ENCODE results near the gene GATB.

The GATB gene

GRCh38 chr4:151798678-151799416 lies 38.0 kb upstream of the GATB start:
- no peaks in the 10 kb centered on the region for H3K36me3 ChIP-seq (ENCODE audit: control insufficient read depth in 4 of 4, insufficient read depth in 4 of 4, low read length in 3 of 4)
- WGBS (ENCODE audit: insufficient coverage): 69% methylated on average over 3 of the region's 6 CpGs
- peaks cover 0 to 6% (median 2%) of the 10 kb centered on the region in 5 experiments for H3K27me3 ChIP-seq (replicated peaks in 2 of 5; ENCODE audit: control insufficient read depth in 4 of 5, insufficient read depth in 5 of 5, low read length in 4 of 5)
- no peak overlapping the region for H3K27ac ChIP-seq (ENCODE audit: insufficient read depth in 1 of 2, low read depth in 1 of 2, low read length in 2 of 2, poor library complexity in 1 of 2, severe bottlenecking in 2 of 2)
- DNase-seq: no peak
- POLR2A ChIA-PET: no interaction called here
- no peak overlapping the region for H3K4me3 ChIP-seq (ENCODE audit: control insufficient read depth in 1 of 7, extremely low read depth in 1 of 7, insufficient read depth in 4 of 7, low read depth in 2 of 7, low read length in 6 of 7)
- H3K4me1 ChIP-seq (ENCODE audit: control extremely low read depth in 1 of 4, control insufficient read depth in 4 of 4, insufficient read depth in 4 of 4, low read length in 3 of 4): no peaks in the 10 kb centered on the region
- H3K9me3 ChIP-seq (ENCODE audit: control extremely low read depth in 1 of 5, control insufficient read depth in 4 of 5, insufficient read depth in 2 of 5, low read depth in 1 of 5, low read length in 4 of 5): no peaks in the 10 kb centered on the region
- CTCF ChIA-PET: no interaction called here

GRCh38 chr4:151797853-151798252 lies 37.0 kb upstream of the GATB start:
- H3K36me3 ChIP-seq (ENCODE audit: control insufficient read depth in 4 of 4, insufficient read depth in 4 of 4, low read length in 3 of 4): no peaks in the 10 kb centered on the region
- no peak overlapping the region for H3K4me3 ChIP-seq (ENCODE audit: control insufficient read depth in 1 of 7, extremely low read depth in 1 of 7, insufficient read depth in 4 of 7, low read depth in 2 of 7, low read length in 6 of 7)
- ChIA-PET POLR2A (no interaction called here), CTCF (no interaction called here)
- H3K27me3 ChIP-seq (replicated peaks in 2 of 5; ENCODE audit: control insufficient read depth in 4 of 5, insufficient read depth in 5 of 5, low read length in 4 of 5): peaks cover 0 to 6% (median 3%) of the 10 kb centered on the region in 5 experiments
- H3K4me1 ChIP-seq (ENCODE audit: control extremely low read depth in 1 of 4, control insufficient read depth in 4 of 4, insufficient read depth in 4 of 4, low read length in 3 of 4): no peaks in the 10 kb centered on the region
- no peaks in the 10 kb centered on the region for H3K9me3 ChIP-seq (ENCODE audit: control extremely low read depth in 1 of 5, control insufficient read depth in 4 of 5, insufficient read depth in 2 of 5, low read depth in 1 of 5, low read length in 4 of 5)
- no peak overlapping the region for H3K27ac ChIP-seq (ENCODE audit: insufficient read depth in 1 of 2, low read depth in 1 of 2, low read length in 2 of 2, poor library complexity in 1 of 2, severe bottlenecking in 2 of 2)
- DNase-seq: no peak

GRCh38 chr4:151797131-151797530 lies 36.3 kb upstream of the GATB start:
- CTCF ChIA-PET: no interaction called here
- H3K9me3 ChIP-seq (ENCODE audit: control extremely low read depth in 1 of 5, control insufficient read depth in 4 of 5, insufficient read depth in 2 of 5, low read depth in 1 of 5, low read length in 4 of 5): no peaks in the 10 kb centered on the region
- H3K36me3 ChIP-seq (ENCODE audit: control insufficient read depth in 4 of 4, insufficient read depth in 4 of 4, low read length in 3 of 4): no peaks in the 10 kb centered on the region
- peaks cover 0 to 10% (median 3%) of the 10 kb centered on the region in 5 experiments for H3K27me3 ChIP-seq (replicated peaks in 2 of 5; ENCODE audit: control insufficient read depth in 4 of 5, insufficient read depth in 5 of 5, low read length in 4 of 5)
- no peak for DNase-seq
- H3K4me3 ChIP-seq (ENCODE audit: control insufficient read depth in 1 of 7, extremely low read depth in 1 of 7, insufficient read depth in 4 of 7, low read depth in 2 of 7, low read length in 6 of 7): no peak overlapping the region
- POLR2A ChIA-PET: no interaction called here
- no peak overlapping the region for H3K27ac ChIP-seq (ENCODE audit: insufficient read depth in 1 of 2, low read depth in 1 of 2, low read length in 2 of 2, poor library complexity in 1 of 2, severe bottlenecking in 2 of 2)
- H3K4me1 ChIP-seq (ENCODE audit: control extremely low read depth in 1 of 4, control insufficient read depth in 4 of 4, insufficient read depth in 4 of 4, low read length in 3 of 4): no peaks in the 10 kb centered on the region
- WGBS (ENCODE audit: insufficient coverage): 91% methylated on average over 3 of the region's 3 CpGs

- Histone ChIP-seq H3K36me3 (ENCODE audit: control insufficient read depth in 4 of 4, insufficient read depth in 4 of 4, low read length in 3 of 4) (no peaks in the 10 kb centered on the region), H3K4me3 (ENCODE audit: control insufficient read depth in 1 of 7, extremely low read depth in 1 of 7, insufficient read depth in 4 of 7, low read depth in 2 of 7, low read length in 6 of 7) (no peak overlapping the region), H3K4me1 (ENCODE audit: control extremely low read depth in 1 of 4, control insufficient read depth in 4 of 4, insufficient read depth in 4 of 4, low read length in 3 of 4) (no peaks in the 10 kb centered on the region), H3K27ac (ENCODE audit: insufficient read depth in 1 of 2, low read depth in 1 of 2, low read length in 2 of 2, poor library complexity in 1 of 2, severe bottlenecking in 2 of 2) (no peak overlapping the region), H3K27me3 (replicated peaks in 2 of 5; ENCODE audit: control insufficient read depth in 4 of 5, insufficient read depth in 5 of 5, low read length in 4 of 5) (peaks cover 0 to 12% (median 3%) of the 10 kb centered on the region in 5 experiments), H3K9me3 (ENCODE audit: control extremely low read depth in 1 of 5, control insufficient read depth in 4 of 5, insufficient read depth in 2 of 5, low read depth in 1 of 5, low read length in 4 of 5) (no peaks in the 10 kb centered on the region)
- ChIA-PET POLR2A (no interaction called here), CTCF (no interaction called here)
- 100% methylated on average over 1 of the region's 3 CpGs for WGBS (ENCODE audit: insufficient coverage)
- no peak for DNase-seq
Measured at GRCh38 chr4:151796106-151796505, 35.3 kb upstream of the GATB start.

GRCh38 chr4:151792995-151793394 lies 32.2 kb upstream of the GATB start:
- H3K36me3 ChIP-seq (ENCODE audit: control insufficient read depth in 4 of 4, insufficient read depth in 4 of 4, low read length in 3 of 4): no peaks in the 10 kb centered on the region
- peaks cover 0 to 12% (median 7%) of the 10 kb centered on the region in 5 experiments for H3K27me3 ChIP-seq (replicated peaks in 2 of 5; ENCODE audit: control insufficient read depth in 4 of 5, insufficient read depth in 5 of 5, low read length in 4 of 5)
- 69% methylated on average over 3 of the region's 4 CpGs for WGBS (ENCODE audit: insufficient coverage)
- no peaks in the 10 kb centered on the region for H3K9me3 ChIP-seq (ENCODE audit: control extremely low read depth in 1 of 5, control insufficient read depth in 4 of 5, insufficient read depth in 2 of 5, low read depth in 1 of 5, low read length in 4 of 5)
- POLR2A ChIA-PET: no interaction called here
- no peak for DNase-seq
- H3K4me3 ChIP-seq (ENCODE audit: control insufficient read depth in 1 of 7, extremely low read depth in 1 of 7, insufficient read depth in 4 of 7, low read depth in 2 of 7, low read length in 6 of 7): no peak overlapping the region
- CTCF ChIA-PET: interaction anchor here (0.7 kb wide), 1 partner anchor 10 kb away, joined by 3 read pairs; no protein-coding TSS in a partner anchor
- no peak overlapping the region for H3K27ac ChIP-seq (ENCODE audit: insufficient read depth in 1 of 2, low read depth in 1 of 2, low read length in 2 of 2, poor library complexity in 1 of 2, severe bottlenecking in 2 of 2)
- no peaks in the 10 kb centered on the region for H3K4me1 ChIP-seq (ENCODE audit: control extremely low read depth in 1 of 4, control insufficient read depth in 4 of 4, insufficient read depth in 4 of 4, low read length in 3 of 4)

GRCh38 chr4:151792530-151792929 lies 31.7 kb upstream of the GATB start:
- Histone ChIP-seq H3K27ac (ENCODE audit: insufficient read depth in 1 of 2, low read depth in 1 of 2, low read length in 2 of 2, poor library complexity in 1 of 2, severe bottlenecking in 2 of 2) (no peak overlapping the region), H3K4me3 (ENCODE audit: control insufficient read depth in 1 of 7, extremely low read depth in 1 of 7, insufficient read depth in 4 of 7, low read depth in 2 of 7, low read length in 6 of 7) (no peak overlapping the region), H3K27me3 (replicated peaks in 2 of 5; ENCODE audit: control insufficient read depth in 4 of 5, insufficient read depth in 5 of 5, low read length in 4 of 5) (peaks cover 0 to 15% (median 7%) of the 10 kb centered on the region in 5 experiments), H3K36me3 (ENCODE audit: control insufficient read depth in 4 of 4, insufficient read depth in 4 of 4, low read length in 3 of 4) (no peaks in the 10 kb centered on the region), H3K9me3 (ENCODE audit: control extremely low read depth in 1 of 5, control insufficient read depth in 4 of 5, insufficient read depth in 2 of 5, low read depth in 1 of 5, low read length in 4 of 5) (no peaks in the 10 kb centered on the region), H3K4me1 (ENCODE audit: control extremely low read depth in 1 of 4, control insufficient read depth in 4 of 4, insufficient read depth in 4 of 4, low read length in 3 of 4) (no peaks in the 10 kb centered on the region)
- ChIA-PET POLR2A (no interaction called here), CTCF (no interaction called here)
- WGBS (ENCODE audit: insufficient coverage): 94% methylated on average over 4 of the region's 4 CpGs
- no peak for DNase-seq

GRCh38 chr4:151788021-151788420 lies 27.2 kb upstream of the GATB start:
- no peak overlapping the region for H3K4me3 ChIP-seq (ENCODE audit: control insufficient read depth in 1 of 7, extremely low read depth in 1 of 7, insufficient read depth in 4 of 7, low read depth in 2 of 7, low read length in 6 of 7)
- no peaks in the 10 kb centered on the region for H3K9me3 ChIP-seq (ENCODE audit: control extremely low read depth in 1 of 5, control insufficient read depth in 4 of 5, insufficient read depth in 2 of 5, low read depth in 1 of 5, low read length in 4 of 5)
- H3K27me3 ChIP-seq (replicated peaks in 2 of 5; ENCODE audit: control insufficient read depth in 4 of 5, insufficient read depth in 5 of 5, low read length in 4 of 5): peaks cover 0 to 19% (median 9%) of the 10 kb centered on the region in 5 experiments
- no peaks in the 10 kb centered on the region for H3K4me1 ChIP-seq (ENCODE audit: control extremely low read depth in 1 of 4, control insufficient read depth in 4 of 4, insufficient read depth in 4 of 4, low read length in 3 of 4)
- CTCF ChIA-PET: no interaction called here
- no peaks in the 10 kb centered on the region for H3K36me3 ChIP-seq (ENCODE audit: control insufficient read depth in 4 of 4, insufficient read depth in 4 of 4, low read length in 3 of 4)
- no peak overlapping the region for H3K27ac ChIP-seq (ENCODE audit: insufficient read depth in 1 of 2, low read depth in 1 of 2, low read length in 2 of 2, poor library complexity in 1 of 2, severe bottlenecking in 2 of 2)
- POLR2A ChIA-PET: no interaction called here
- no peak for DNase-seq
